HepG2 (cell line): ENCODE data around the gene ZNF221. TPM values are rescaled to one million over a fixed set of nuclear protein-coding genes. Genes with fewer than 3 reads are reported as not detected.

ENCODE experiments used
- CENPX ChIP-seq: sonication (generic); formaldehyde crosslinking; IDR thresholded peaks from 2 replicates; pipeline ENCODE4 v1.9.0; 2021; ENCODE audit warnings: mild to moderate bottlenecking, missing genetic modification reagents, moderate library complexity
- CREM ChIP-seq, 2 experiments: sonication (generic) in 1 of 2; formaldehyde crosslinking in 1 of 2; IDR thresholded peaks; 2 replicates each; pipeline versions ENCODE4 v1.4.0 to v1.6.1; 2016 to 2020; ENCODE audit warnings: antibody characterized with exemption in 1 of 2, mild to moderate bottlenecking in 1 of 2, missing genetic modification reagents in 1 of 2
- GATAD1 ChIP-seq: IDR thresholded peaks from 2 replicates; pipeline ENCODE4 v1.6.1; 2016; ENCODE audit warnings: missing genetic modification reagents, missing compliant biosample characterization
- HDAC1 ChIP-seq: sonication (generic); formaldehyde crosslinking; IDR thresholded peaks from 2 replicates; pipeline ENCODE4 v1.5.1; 2020; ENCODE audit warnings: mild to moderate bottlenecking, missing genetic modification reagents
- IRX3 ChIP-seq: sonication (generic); formaldehyde crosslinking; IDR thresholded peaks from 2 replicates; pipeline ENCODE4 v1.8.1; 2023; ENCODE audit warnings: mild to moderate bottlenecking, low read depth, missing genetic modification reagents, borderline replicate concordance
- JARID2 ChIP-seq: sonication (generic); formaldehyde crosslinking; IDR thresholded peaks from 2 replicates; pipeline ENCODE4 v1.8.1; 2023; ENCODE audit warnings: missing genetic modification reagents, inconsistent platforms; ENCODE audit not compliant: insufficient replicate concordance
- KAT8 ChIP-seq: IDR thresholded peaks from 2 replicates; pipeline ENCODE4 v1.6.1; 2016; ENCODE audit warnings: missing genetic modification reagents, missing compliant biosample characterization
- KDM2A ChIP-seq: sonication (generic); formaldehyde crosslinking; IDR thresholded peaks from 2 replicates; pipeline ENCODE4 v1.4.0; 2020; ENCODE audit warnings: low read depth, missing genetic modification reagents, borderline replicate concordance
- MZF1 ChIP-seq: sonication (generic); formaldehyde crosslinking; IDR thresholded peaks from 2 replicates; pipeline ENCODE4 v1.8.1; 2023; ENCODE audit warnings: mild to moderate bottlenecking, missing genetic modification reagents, borderline replicate concordance
- NCOR1 ChIP-seq: fragments of 200-600 bp; sonication (generic); IDR thresholded peaks from 2 replicates; pipeline ENCODE4 v1.7.0; 2017; ENCODE audit warnings: antibody characterized with exemption, low read length, borderline replicate concordance
- RBAK ChIP-seq: sonication (generic); formaldehyde crosslinking; IDR thresholded peaks from 2 replicates; pipeline ENCODE4 v1.5.1; 2020; ENCODE audit warnings: mild to moderate bottlenecking, missing genetic modification reagents
- RFXANK ChIP-seq: IDR thresholded peaks from 2 replicates; pipeline ENCODE4 v1.6.1; 2016
- TP53 ChIP-seq: sonication (generic); formaldehyde crosslinking; conservative IDR thresholded peaks from 2 replicates; pipeline ENCODE4 v1.4.0; 2020; ENCODE audit warnings: missing genetic modification reagents
- ZNF496 ChIP-seq: sonication (generic); formaldehyde crosslinking; IDR thresholded peaks from 2 replicates; pipeline ENCODE4 v1.8.1; 2023; ENCODE audit warnings: mild to moderate bottlenecking, moderate library complexity, missing genetic modification reagents; ENCODE audit not compliant: insufficient replicate concordance
- ZNF629 ChIP-seq: sonication (generic); formaldehyde crosslinking; conservative IDR thresholded peaks from 2 replicates; pipeline ENCODE4 v1.5.0; 2020; ENCODE audit warnings: missing genetic modification reagents
- ZNF709 ChIP-seq: sonication (generic); formaldehyde crosslinking; IDR thresholded peaks from 2 replicates; pipeline ENCODE4 v1.5.0; 2020; ENCODE audit warnings: mild to moderate bottlenecking, missing genetic modification reagents
- ZNF792 ChIP-seq: IDR thresholded peaks from 2 replicates; pipeline ENCODE4 v1.6.1; 2016
- ZZZ3 ChIP-seq: sonication (generic); formaldehyde crosslinking; IDR thresholded peaks from 2 replicates; pipeline ENCODE4 v1.4.0; 2020; ENCODE audit warnings: missing genetic modification reagents, mild to moderate bottlenecking, borderline replicate concordance
- polyA plus RNA-seq, 8 experiments: library from polyadenylated mRNA; depleted of rRNA in 3 of 8; stranded (reverse) in 7 of 8; unstranded in 1 of 8; fragments of >200 nt; fragmentation: Illumina TruSeq in 4 of 8; extraction: Trizol in 4 of 8; gene quantifications; 2 replicates each; pipeline versions ENCODE4 v1.2.1 to v1.2.3, GENCODE V29; 2011 to 2016; ENCODE audit warnings: low read depth in 4 of 8, missing spikeins in 1 of 8, mixed read lengths in 1 of 8; ENCODE audit not compliant: insufficient read depth in 1 of 8
- total RNA-seq, 5 experiments: library from RNA; depleted of rRNA; stranded (reverse); fragments of >200 nt; fragmentation: Illumina TruSeq; extraction: Trizol; gene quantifications; 2 replicates each; pipeline ENCODE4 v1.2.3, GENCODE V29; 2016; ENCODE audit warnings: low read depth in 1 of 5
- TF ChIP-seq, protein P1 (sequence below): IDR thresholded peaks from 2 replicates; pipeline ENCODE4 v1.6.1; 2012; ENCODE audit warnings: low read length, improper control_type of control experiment
- TF ChIP-seq, protein P2 (sequence below): sonication (generic); formaldehyde crosslinking; IDR thresholded peaks from 2 replicates; pipeline ENCODE4 v1.8.1; 2023; ENCODE audit warnings: mild to moderate bottlenecking, moderate library complexity, missing genetic modification reagents
- TF ChIP-seq, protein P3 (sequence below): sonication (generic); formaldehyde crosslinking; IDR thresholded peaks from 2 replicates; pipeline ENCODE4 v1.4.0; 2020; ENCODE audit warnings: mild to moderate bottlenecking, missing genetic modification reagents
- TF ChIP-seq, protein P4 (sequence below): sonication (generic); formaldehyde crosslinking; IDR thresholded peaks from 2 replicates; pipeline ENCODE4 v1.5.1; 2020; ENCODE audit warnings: missing genetic modification reagents, mild to moderate bottlenecking, borderline replicate concordance

Gene ZNF221
- total and polyA plus RNA-seq, 2 of the 13 experiments (the other 11 are each of a cell fraction or from before 2014, with no cell fraction given): 0.48 to 3.4 TPM

- TF ChIP-seq GATAD1 (peak; percentile 76; the same call in 1 of the 2 replicates), ZZZ3 (CRISPR knock-in tag) (no peak), RFXANK (peak; percentile 72; the same call in 1 of the 2 replicates), MZF1 (CRISPR knock-in tag) (no peak), ZNF496 (no peak), KAT8 (CRISPR knock-in tag) (peak; percentile 89), CENPX (no peak), TP53 (CRISPR knock-in tag) (no peak), ZNF792 (no peak; the same call in 1 of the 2 replicates), RBAK (CRISPR knock-in tag) (no peak), ZNF629 (CRISPR knock-in tag) (no peak), NCOR1 (no peak), IRX3 (CRISPR knock-in tag) (no peak), HDAC1 (CRISPR knock-in tag) (peak; percentile 30), ZNF709 (CRISPR knock-in tag) (0 out of 2 replicates have a peak, but pooled peaks have one; percentile 26), KDM2A (CRISPR knock-in tag) (peak; percentile 80; the same call in 1 of the 2 replicates), CREM (IDR thresholded peaks at IDR 0.05) (peak; percentile 97), CREM (CRISPR knock-in tag; IDR thresholded peaks at IDR 0.05) (no peak), JARID2 (CRISPR knock-in tag) (no peak)
- TF ChIP-seq, protein P1, sequence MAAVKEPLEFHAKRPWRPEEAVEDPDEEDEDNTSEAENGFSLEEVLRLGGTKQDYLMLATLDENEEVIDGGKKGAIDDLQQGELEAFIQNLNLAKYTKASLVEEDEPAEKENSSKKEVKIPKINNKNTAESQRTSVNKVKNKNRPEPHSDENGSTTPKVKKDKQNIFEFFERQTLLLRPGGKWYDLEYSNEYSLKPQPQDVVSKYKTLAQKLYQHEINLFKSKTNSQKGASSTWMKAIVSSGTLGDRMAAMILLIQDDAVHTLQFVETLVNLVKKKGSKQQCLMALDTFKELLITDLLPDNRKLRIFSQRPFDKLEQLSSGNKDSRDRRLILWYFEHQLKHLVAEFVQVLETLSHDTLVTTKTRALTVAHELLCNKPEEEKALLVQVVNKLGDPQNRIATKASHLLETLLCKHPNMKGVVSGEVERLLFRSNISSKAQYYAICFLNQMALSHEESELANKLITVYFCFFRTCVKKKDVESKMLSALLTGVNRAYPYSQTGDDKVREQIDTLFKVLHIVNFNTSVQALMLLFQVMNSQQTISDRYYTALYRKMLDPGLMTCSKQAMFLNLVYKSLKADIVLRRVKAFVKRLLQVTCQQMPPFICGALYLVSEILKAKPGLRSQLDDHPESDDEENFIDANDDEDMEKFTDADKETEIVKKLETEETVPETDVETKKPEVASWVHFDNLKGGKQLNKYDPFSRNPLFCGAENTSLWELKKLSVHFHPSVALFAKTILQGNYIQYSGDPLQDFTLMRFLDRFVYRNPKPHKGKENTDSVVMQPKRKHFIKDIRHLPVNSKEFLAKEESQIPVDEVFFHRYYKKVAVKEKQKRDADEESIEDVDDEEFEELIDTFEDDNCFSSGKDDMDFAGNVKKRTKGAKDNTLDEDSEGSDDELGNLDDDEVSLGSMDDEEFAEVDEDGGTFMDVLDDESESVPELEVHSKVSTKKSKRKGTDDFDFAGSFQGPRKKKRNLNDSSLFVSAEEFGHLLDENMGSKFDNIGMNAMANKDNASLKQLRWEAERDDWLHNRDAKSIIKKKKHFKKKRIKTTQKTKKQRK: no peak
- TF ChIP-seq, protein P2, sequence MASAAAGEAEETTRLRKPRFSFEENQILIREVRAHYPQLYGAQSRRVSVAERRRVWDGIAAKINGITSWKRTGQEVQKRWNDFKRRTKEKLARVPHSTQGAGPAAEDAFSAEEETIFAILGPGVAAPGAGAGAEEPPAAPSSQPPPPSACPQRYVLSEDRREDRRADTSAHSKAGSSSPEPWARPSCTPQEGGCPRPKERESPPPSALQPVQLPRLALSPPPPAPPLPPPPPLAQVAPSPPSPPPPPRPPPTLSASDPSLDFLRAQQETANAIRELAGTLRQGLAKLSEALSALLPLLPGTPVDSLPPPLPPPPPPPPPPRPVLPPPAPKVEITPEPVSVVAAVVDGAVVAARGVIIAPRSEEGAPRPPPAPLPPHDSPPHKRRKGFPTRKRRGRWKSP (CRISPR knock-in tag): peak; percentile 53; the same call in 1 of the 2 replicates
- TF ChIP-seq, protein P3, sequence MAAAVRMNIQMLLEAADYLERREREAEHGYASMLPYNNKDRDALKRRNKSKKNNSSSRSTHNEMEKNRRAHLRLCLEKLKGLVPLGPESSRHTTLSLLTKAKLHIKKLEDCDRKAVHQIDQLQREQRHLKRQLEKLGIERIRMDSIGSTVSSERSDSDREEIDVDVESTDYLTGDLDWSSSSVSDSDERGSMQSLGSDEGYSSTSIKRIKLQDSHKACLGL (CRISPR knock-in tag): peak; percentile 20; the same call in 1 of the 2 replicates
- TF ChIP-seq, protein P4, sequence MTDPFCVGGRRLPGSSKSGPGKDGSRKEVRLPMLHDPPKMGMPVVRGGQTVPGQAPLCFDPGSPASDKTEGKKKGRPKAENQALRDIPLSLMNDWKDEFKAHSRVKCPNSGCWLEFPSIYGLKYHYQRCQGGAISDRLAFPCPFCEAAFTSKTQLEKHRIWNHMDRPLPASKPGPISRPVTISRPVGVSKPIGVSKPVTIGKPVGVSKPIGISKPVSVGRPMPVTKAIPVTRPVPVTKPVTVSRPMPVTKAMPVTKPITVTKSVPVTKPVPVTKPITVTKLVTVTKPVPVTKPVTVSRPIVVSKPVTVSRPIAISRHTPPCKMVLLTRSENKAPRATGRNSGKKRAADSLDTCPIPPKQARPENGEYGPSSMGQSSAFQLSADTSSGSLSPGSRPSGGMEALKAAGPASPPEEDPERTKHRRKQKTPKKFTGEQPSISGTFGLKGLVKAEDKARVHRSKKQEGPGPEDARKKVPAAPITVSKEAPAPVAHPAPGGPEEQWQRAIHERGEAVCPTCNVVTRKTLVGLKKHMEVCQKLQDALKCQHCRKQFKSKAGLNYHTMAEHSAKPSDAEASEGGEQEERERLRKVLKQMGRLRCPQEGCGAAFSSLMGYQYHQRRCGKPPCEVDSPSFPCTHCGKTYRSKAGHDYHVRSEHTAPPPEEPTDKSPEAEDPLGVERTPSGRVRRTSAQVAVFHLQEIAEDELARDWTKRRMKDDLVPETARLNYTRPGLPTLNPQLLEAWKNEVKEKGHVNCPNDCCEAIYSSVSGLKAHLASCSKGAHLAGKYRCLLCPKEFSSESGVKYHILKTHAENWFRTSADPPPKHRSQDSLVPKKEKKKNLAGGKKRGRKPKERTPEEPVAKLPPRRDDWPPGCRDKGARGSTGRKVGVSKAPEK (CRISPR knock-in tag): no peak
Measured at GRCh38 chr19:43934985-43935708, 15.9 kb upstream of the ZNF221 start, which contains the start of gene ZNF45 (continued).
